HL-60/S4 (cell line): ENCODE data around the gene TSPAN7.

Experiments
- in situ Hi-C: fragments of 300-500 bp; cut with MboI; formaldehyde crosslinking; loops from 2 replicates; pipeline ENCODE4 v1.14.3; 2022; ENCODE audit warnings: low sequenced_read_pairs

Gene TSPAN7

DNA sequence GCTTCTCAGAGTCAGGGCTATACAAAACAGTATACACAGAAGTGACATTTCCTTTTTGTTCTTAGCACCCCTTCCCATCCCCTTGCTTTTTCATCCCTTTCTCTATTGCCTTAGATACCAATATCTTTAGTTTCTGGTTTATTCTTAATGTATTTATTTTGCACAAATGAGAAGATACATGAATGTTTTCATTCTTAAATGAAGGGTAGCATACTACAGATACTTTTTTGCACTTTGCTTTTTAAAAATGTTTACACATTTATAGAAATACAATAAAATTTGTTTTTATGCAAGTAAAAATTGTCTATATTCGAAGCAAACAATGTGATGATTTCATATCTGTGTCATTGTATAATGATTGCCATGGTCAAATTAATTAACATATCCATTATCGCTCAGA lies 33.1 kb downstream of the TSPAN7 start:
- in situ Hi-C loops = no loop called here

DNA sequence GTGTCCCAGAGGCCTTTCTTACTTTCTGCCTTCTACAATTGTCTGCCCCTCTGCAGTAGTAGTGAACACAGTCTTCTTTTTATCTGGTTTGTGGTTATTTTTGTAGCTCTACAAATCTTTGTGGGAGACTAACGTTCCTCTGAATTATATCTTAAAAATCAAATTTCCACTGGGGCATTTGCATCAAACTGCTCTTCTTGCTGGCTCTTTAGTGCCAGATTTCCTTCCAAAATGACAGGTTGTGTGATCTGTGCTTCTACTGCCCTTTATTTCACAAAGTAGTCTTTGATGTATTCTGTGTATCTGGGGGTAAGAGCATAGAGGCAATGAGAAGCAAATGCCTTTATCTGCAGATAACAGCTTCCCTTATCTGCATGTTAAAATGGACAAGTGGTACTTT lies 34.5 kb downstream of the TSPAN7 start:
- in situ Hi-C loops = no loop called here

DNA sequence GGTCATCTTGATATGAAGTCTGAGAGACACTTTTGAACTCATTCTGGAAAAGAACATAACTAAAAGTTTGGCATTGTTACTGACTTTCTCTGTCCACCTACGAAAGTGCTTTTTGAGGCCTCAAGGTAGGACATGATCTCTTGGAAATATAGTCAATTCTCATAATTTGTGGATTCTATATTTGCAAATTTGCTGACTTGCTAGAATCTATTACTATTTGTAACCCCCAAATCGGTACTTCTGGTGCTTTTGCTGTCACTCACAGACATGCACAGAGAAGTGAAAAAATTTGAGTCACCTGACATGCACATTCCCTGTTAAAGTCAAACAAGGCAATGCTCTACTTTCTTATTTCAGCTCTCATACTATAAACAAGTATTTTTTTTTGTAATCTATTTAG lies 35.6 kb downstream of the TSPAN7 start:
- in situ Hi-C loops = no loop called here

DNA sequence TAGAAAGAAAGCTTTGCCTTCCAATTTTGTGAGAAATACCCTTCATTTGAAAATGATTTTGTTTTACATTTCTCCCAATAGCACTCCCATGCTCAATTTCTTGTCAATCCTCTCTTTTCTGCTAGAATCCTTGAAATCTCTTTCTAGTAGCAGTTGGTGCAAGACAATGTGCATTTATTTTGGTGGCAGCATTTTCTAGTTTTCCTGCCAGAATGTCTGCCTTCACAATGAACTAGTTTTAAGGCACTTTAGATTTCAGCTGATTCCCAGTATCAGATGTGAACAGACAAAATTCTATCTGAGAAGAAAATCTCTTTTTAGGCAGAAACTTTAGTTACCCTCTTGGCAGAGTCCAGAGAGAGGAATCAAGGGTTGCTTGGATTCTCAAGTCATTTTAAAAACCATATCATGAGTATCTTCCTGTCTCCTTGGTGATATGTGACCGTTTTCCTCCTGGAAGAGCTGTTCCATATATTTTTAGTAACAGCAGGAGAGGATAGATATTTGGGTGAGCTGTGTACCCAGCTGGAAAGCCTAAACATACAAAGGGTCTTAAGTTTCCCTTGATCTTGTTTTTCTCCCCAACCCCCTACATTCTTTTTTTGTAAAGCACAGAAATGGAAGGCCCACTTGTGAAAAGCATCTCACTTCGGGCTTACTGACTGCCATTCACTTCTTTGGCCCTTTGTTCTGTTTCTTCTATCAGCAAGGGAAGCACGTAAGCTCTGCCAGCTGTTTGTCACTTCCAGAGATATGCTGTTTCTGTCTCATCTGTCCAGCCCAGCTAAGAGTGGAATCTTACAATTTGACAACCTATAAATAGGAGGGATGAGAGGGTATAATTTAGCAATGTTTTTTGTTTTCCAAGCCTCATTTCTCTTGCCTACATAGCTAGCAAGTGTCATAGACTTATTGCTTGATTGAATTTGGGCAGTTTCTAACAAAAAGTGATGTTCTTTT lies 38.7 kb downstream of the TSPAN7 start:
- in situ Hi-C loops = no loop called here

DNA sequence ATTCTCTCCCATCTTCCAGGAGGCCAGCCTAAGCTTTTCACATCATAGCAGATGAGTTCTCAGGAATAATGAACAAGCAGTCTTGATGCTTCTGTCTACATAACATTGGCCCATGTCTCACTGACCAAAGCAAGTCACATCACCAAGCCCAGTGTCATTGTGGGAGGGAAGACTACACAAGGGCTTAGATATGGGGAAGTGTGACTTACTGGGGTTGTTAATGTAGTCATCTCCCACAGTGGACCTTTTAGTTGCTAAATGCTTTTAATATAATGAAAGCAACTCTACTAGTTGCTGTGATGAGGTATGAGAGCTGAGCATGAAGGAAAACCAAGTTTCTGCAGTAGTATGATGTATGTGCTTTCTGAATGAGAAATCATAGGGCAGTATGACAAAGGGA lies 40.5 kb downstream of the TSPAN7 start:
- in situ Hi-C loops = no loop called here

DNA sequence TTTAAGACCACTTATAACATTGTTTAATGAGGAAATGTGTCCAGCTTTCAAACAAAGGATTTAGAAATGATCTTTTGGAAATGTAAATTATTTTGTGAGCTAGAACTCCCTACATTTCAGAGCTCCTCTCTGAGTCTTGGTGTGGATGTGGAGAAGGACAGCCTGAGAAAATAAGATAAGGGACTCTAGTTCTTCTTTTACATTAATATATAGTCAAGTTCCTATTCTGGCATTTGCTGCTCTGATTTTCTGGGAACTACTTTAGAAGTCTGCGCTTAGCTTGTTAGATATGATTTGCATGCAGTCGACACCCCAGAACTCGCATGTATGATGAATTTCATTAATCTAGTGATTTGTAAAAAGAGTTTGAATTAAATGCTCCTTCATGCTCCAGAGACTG lies 45.5 kb downstream of the TSPAN7 start:
- in situ Hi-C loops = no loop called here

DNA sequence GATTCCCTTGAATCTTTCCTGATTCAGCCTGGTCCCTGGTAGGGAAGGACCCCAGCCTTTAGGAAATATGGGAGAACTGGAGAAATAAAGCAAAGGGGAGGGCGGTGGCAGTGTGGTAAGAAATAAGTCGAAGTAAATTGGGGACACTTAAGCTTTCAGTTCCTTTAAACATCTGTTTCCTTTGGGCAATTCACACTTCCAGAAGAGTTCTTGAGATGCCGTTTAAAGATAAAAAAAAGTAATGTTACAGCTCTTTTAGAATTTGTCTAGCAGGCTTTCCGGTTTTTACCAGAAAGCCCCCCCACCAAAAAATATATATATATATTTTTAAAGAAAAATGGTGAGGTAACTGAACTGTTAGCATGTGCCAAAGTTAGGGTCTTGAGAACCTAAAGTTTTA lies 46.6 kb downstream of the TSPAN7 start:
- in situ Hi-C loops = no loop called here

DNA sequence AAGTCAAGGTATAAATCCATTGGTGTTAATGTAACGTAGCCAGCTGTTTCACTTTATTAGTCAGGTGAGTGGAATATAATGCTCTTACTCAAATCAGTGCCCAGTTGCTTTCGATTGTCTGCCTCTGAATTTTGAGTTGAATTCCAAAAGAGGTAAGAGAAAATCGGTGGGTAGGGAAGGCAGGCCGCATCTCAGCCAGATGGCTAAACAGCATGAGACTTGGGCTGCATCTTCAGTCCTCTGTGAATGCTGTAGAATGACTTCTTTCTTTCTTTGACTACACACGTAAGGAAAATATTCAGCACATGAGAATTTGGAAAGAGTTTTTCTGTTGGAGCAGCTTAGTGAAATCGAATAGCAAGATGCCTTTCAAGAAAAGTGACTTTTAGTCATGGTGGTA lies 49.5 kb downstream of the TSPAN7 start:
- in situ Hi-C loops = no loop called here

DNA sequence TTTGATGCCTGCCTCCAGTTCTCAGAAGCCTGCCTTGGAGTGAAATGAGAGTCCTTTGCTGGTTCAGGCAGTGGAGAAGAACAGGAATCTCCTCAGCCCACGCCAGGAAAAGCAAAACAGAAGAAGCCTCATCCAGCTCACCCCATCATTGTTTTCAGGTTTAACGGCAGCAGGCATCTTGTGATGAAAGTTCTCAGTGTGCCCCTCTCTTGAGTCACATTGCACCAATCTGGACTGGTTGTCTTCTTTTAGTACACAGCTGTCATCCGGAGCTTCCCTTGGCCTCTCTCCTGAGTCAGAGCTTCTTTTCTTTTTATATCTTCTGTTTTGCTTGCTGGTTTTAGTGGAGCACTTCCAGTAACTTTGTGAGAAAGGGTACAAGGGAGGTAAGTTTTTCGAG lies 50.9 kb downstream of the TSPAN7 start:
- in situ Hi-C loops = no loop called here

DNA sequence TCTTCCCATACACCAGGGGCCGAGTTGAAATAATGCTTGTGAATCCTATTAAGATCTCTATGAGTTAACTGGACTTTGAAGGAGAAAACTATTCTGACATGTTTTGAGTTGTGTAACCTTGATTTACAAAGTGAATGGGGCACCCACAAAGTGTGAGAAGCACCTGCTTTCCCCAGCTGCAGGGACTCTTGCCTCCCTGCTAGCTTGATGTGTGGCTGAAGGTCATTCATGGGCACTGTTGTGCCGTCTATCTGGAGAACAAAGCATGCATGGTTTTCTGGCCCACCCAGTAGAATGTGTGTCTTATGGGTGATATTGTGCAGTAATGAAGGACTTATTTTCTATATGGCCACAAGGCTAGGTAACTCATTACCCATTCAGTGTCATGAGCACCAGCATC lies 53.1 kb downstream of the TSPAN7 start:
- in situ Hi-C loops = no loop called here

DNA sequence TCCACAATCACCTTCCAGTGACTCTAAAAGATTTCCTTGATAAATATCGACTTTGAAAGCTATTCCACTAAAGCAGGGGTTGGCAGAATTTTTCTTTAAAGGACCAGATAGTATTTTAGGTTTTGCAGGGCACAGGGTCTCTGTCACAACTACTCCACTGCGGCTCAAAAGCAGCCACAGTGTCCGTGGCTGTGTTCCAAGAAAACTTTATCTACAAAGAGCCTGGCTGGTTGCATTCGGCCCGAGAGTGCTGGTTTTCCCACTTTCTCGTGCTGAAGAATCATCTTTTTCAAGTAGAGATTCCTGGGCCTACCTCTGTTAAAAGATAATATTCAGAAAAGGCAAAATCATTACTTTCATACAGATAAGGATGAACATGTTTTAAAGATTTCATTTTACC lies 55.6 kb downstream of the TSPAN7 start:
- in situ Hi-C loops = no loop called here

DNA sequence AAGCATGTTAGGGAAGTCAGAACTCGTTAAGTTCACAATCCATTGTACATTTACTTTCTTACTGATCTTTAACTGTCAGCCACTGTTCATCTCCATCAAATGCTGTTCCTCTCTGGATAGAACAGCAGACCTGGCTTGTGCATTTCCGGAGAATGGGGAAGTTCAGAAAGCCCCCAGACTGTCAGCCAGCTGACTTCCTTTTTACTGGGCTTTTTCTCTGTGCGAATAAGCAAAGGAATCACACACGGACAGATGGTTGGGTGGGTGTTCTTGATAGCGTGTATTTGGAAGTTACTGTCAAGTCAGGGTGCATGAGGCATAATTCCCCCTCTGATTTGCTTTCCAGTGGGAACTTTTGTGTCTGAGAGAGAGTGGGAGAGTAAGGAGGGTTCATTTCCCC lies 56.8 kb downstream of the TSPAN7 start:
- in situ Hi-C loops = no loop called here

DNA sequence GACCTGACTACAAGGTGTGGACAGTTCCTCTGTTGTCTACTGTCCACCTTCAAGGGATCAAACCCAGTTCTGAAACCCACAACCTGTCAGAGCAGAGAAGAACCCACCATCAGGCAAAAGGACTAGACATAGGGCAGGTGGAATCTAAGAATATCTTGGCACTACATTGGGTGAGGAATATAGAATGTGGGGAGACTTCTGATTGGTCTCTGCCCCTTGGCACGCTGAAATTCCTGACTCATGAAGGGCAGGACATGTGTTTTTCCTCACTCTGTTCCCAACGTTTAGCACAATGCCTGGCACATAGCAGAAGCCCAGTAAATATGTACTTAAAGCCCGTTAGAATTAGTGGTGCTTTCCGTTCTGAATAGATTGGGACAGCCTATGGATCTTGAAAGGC lies 59.3 kb downstream of the TSPAN7 start:
- in situ Hi-C loops = no loop called here

DNA sequence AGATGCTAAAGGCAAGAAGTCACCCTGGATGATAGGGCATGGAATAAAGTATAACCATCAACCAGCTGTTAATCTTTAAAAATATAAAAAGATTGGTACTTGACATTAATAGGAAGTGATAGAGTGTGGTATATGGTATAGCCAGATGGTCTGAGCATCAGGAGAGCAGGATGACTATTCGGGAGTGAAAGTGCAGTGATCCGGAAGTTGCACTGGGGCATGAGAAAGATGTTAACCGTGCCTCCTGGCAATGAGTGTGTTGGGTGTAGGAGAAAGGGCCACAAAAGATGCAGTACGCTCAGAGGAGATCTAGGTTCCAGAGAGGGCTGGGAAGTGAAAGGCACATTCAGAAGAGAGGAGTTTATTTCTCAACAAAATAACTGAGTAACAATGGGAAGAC lies 65.0 kb downstream of the TSPAN7 start:
- in situ Hi-C loops = no loop called here

DNA sequence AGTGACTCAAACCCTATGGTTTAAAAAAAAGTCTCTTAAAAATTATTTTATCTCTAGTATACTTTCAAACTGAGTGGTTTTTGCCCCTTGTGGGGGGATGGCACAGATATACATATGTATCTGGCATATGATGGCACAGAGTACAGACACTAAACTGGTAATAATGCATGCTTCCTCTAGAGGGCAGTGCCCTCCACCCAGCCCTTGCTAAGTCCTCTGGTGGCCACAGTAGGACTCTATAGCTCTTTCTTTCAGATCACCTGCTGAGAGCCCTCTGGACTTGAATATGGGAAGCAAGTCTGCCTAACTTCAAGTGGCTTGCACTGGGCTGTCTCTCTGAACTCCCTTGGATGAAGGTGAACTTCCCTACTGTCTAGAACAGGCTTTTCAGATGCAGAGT lies 66.3 kb downstream of the TSPAN7 start:
- in situ Hi-C loops = no loop called here

DNA sequence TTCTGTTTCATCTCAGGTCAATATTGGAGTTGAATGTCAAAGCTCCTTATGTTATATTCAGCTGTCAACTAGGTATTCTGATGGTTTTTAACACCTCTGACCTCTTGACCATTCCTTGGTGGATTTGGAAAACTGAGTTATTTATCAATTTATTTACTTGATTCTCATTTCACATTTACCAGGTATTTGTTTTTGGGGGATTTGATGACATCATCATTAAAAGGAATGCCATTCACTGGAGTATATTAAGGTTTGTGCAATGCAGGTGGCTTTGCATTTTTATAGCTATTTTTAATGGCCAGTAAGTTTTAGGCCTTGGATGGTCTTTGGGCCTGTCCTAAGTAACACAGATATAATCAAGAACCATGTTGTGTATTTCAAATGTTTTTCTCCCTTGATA lies 67.2 kb downstream of the TSPAN7 start:
- in situ Hi-C loops = no loop called here

DNA sequence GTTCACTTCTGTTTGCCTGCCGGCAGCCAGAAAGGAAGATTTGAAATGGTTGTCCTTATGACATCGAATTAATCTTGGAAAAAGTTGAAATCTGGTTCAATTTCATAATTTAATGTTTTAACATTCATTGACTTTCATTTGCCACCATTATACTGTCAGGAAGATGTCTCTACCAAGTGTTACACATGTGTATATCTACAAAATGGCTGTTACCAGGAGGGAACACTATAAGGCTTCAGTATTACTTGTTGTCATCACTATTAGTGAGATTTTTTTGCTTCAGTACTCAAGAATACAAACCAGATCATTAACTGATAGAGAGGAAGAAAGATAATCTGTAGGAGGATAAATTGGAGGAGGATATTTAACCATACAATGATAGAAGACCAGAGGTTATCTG lies 71.2 kb downstream of the TSPAN7 start:
- in situ Hi-C loops = no loop called here

DNA sequence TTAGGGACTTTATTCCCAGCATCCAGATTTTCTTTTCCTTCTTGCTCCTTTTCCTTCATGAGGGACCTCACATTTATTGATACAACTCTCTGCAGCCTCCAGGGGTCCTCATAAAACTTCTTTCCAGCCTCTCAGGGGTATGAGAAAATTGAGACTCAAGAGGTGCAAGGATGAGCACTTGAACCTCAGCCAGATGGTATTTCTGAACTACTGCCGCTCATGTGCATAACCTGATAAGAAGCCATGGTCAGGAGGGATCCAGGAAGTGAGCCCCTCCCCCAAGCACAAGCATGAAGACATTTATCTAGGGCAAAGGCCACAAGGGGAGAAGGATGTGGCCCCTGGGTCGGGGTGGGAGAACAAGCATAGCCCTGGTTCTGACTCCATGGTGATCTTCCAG lies 73.3 kb downstream of the TSPAN7 start:
- in situ Hi-C loops = no loop called here

DNA sequence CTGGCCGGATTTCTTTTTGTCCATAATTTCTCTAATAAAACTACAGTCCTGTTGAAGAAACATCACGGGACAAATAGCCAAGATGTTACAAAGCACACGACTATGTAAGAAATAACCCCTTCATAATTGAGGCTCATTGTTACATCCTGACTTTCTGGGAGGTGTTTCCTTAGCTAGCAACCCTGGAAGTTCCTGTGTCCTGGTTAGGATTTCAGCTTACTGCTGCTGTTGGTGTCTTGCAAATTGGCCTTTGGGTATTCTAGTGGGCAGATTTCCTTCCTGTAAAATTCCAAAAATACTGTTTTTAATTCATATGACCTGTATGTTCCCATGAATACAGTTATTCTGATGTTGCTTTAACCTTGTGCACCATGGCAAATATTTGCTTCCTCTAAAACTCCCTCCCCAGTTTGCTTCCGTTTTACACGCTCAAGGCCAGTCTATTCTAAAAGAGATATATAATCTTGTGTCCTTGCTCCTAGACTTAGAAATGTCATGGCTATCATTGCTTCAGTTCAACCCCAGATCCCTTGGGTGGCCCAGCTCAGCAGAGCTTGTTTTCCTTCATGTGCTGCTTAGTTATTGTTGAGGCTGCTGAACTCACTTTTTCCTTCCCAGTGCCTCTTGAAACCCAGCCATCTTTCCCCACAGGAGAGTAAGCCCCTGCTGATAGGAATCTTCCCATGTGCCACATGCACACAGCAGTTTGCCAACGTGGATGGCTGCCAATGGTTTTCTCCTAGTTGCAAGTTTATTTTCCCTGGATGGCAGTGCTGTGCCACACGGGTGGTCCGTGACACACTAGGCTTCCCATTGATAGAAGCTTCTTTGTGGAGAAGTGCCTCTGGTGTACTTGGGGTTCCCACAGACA lies 75.8 kb downstream of the TSPAN7 start:
- in situ Hi-C loops = no loop called here

DNA sequence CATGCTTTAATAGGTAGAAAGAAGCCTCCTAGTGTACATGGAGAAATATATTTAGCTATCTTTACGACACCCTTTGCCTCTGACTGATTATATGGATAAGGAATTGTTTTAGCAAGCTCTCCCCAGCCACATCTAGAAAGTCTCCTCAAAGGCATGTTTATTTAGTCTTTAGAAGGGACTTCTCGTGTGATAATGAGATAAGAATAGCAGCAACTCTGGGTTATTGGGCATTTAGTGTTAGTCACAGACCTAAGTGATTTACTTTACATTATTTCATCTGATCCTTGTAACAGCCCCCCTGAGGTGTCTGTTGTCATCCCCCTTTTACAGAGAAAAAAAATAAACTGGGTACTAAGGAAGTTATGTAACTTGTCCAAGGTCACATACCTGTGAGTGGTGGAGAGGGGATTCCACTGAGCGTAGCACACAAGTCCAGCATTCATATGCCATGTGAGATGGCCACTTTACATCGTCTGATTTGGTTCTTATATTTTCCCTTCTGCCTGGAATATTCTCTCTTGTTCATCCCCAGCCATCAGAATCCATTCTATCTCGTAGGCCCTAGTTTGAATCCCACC lies 77.7 kb downstream of the TSPAN7 start:
- in situ Hi-C loops = no loop called here

DNA sequence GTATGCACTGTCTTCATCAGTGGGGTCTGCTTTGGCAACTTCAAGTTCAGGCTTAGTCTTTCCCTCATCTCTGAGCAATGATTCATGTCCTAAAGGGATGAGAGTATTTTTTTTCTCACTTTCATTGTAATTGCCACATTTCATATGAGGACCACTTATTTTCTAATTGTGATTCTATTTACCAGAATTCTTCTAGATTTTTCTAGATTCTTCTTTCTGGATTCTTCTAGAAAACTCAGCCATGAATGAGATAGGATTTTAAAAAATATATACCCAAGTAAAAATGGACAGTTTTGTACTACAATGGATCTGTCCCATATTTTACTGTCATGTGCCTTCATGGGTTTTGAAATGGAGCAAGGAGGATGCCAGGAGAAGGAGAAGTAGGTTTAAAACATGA lies 78.4 kb downstream of the TSPAN7 start:
- in situ Hi-C loops = no loop called here

DNA sequence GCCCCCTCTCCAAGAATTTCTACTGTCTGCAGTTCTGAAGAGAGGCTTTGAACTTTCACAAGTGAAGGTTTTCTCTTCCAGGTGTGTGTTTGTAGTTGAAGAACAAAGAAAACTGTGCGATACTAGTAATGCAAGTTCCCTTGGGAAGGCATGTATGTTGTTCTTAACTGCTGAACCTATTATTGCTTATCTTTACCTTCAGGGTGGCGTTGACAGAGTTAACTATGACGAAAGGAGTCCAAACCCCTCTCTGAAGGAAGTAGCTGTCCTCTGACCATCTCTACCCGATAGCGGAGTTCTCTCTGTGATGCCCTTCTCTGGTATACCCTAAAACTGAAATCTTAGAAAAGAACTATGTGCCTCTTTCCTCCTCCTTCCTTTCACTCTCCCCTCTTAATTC lies 79.9 kb downstream of the TSPAN7 start:
- in situ Hi-C loops = no loop called here
